HG02884 (cell line): Measurements from ENCODE around the gene KCNG4.
"Not testable (repeated sequence)": the region's sequence is repeated elsewhere in the genome, so short reads cannot be mapped to it uniquely, and the experiment has no call there.

Experiments
- ATAC-seq: cut with Tn5 transposase; IDR thresholded peaks from one replicate; pipeline ENCODE4 v1.9.1; 2021; ENCODE audit warnings: mild to moderate bottlenecking, moderate library complexity; ENCODE audit not compliant: unreplicated experiment

Gene KCNG4

GRCh38 chr16:84236671-84237070 is 3.1 kb downstream of the KCNG4 start:
- ATAC-seq = no peak

- no peak for ATAC-seq
Measured at GRCh38 chr16:84234321-84235241, 5.2 kb downstream of the KCNG4 start.

- ATAC-seq = no peak
Measured at GRCh38 chr16:84233748-84234147, 6.1 kb downstream of the KCNG4 start.

GRCh38 chr16:84232969-84233368 is 6.8 kb downstream of the KCNG4 start:
- no peak for ATAC-seq

- ATAC-seq = no peak
Measured at GRCh38 chr16:84232060-84232459, 7.8 kb downstream of the KCNG4 start.

GRCh38 chr16:84229471-84229870 is 10.3 kb downstream of the KCNG4 start:
- no peak for ATAC-seq

- no peak for ATAC-seq
Measured at GRCh38 chr16:84228256-84228838, 11.5 kb downstream of the KCNG4 start.

GRCh38 chr16:84227548-84227947 is 12.3 kb downstream of the KCNG4 start:
- no peak for ATAC-seq

- no peak for ATAC-seq
Measured at GRCh38 chr16:84226026-84226425, 13.8 kb downstream of the KCNG4 start.

GRCh38 chr16:84225571-84225970 is 14.2 kb downstream of the KCNG4 start:
- no peak for ATAC-seq

- no peak for ATAC-seq
Measured at GRCh38 chr16:84225126-84225525, 14.7 kb downstream of the KCNG4 start.

- ATAC-seq = no peak
Measured at GRCh38 chr16:84224554-84224953, 15.3 kb downstream of the KCNG4 start.

GRCh38 chr16:84223456-84223855 is 16.4 kb downstream of the KCNG4 start:
- ATAC-seq = no peak

- ATAC-seq = no peak
Measured at GRCh38 chr16:84220851-84221250, 19.0 kb downstream of the KCNG4 start.

GRCh38 chr16:84218956-84219355 is 20.9 kb downstream of the KCNG4 start:
- no peak for ATAC-seq

- no peak for ATAC-seq
Measured at GRCh38 chr16:84218176-84218823, 21.5 kb downstream of the KCNG4 start.

GRCh38 chr16:84216144-84216543 is 23.7 kb downstream of the KCNG4 start:
- ATAC-seq = not testable (repeated sequence)

- ATAC-seq = no peak
Measured at GRCh38 chr16:84215531-84215930, 24.3 kb downstream of the KCNG4 start.

GRCh38 chr16:84214451-84215066 is 25.3 kb downstream of the KCNG4 start:
- ATAC-seq = no peak

GRCh38 chr16:84212631-84213030 is 27.2 kb downstream of the KCNG4 start:
- ATAC-seq = no peak

- no peak for ATAC-seq
Measured at GRCh38 chr16:84212154-84212553, 27.7 kb downstream of the KCNG4 start.
